HL-60 (cell line): ENCODE results near the gene EML3.

Source experiments
- POLR2AphosphoS5 ChIP-seq: IDR thresholded peaks from 2 replicates; pipeline ENCODE4 v1.6.1; 2012; ENCODE audit warnings: low read depth
- TF ChIP-seq, protein P1 (sequence below): IDR thresholded peaks from 2 replicates; pipeline ENCODE4 v1.6.1; 2012; ENCODE audit warnings: low read depth; ENCODE audit not compliant: insufficient replicate concordance
- TF ChIP-seq, protein P2 (sequence below): IDR thresholded peaks from one replicate; pipeline ENCODE4 v1.5.1; 2011; ENCODE audit warnings: low read length, control low read depth, inconsistent platforms; ENCODE audit not compliant: insufficient read depth

DNA sequence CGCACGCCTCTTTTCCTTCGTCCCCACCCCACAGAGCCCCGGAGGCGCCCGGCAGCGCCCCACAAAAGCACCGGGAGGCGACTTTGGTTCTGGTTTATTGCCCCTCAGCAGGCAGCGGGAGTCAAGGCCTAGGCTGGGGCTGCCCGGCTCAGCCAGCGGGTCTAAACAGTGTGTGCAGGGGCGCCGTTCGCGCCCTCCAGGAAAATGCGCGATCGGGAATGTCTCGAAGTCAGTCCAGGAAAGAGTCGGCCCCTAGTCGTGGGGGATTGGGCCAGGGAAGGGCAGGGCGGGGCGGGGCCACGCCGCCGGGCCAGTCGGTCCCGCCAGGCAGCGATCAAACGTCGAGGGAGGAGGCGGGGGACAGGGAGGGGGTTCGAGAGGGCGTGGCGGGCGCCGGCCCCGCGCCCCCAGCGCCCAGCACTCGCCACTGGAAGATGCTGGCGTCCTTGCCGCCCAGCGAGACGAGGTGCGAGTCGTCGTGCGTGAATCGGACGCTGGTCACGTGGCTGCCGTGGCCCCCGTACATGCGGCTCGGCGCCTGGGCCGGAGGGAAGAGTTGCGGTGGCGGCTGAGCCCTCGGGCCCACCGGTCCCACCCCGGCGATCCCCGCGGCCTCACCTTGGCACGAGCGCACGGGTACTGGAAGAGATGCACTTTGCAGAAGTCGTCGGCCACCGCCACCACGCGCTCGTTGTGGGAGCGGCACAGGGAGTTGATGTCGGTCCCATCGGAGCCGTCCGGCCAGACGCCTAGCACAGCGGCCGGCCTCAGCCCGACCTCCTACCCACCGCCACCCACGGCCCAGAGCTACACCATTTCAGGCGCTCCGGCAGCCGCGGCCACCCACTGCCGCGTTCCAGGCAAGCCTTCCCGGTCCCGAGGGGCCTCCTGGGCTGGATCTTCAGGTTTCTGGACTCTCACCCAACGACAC, 10.2 kb downstream of the EML3 start:
- TF ChIP-seq, protein P1, sequence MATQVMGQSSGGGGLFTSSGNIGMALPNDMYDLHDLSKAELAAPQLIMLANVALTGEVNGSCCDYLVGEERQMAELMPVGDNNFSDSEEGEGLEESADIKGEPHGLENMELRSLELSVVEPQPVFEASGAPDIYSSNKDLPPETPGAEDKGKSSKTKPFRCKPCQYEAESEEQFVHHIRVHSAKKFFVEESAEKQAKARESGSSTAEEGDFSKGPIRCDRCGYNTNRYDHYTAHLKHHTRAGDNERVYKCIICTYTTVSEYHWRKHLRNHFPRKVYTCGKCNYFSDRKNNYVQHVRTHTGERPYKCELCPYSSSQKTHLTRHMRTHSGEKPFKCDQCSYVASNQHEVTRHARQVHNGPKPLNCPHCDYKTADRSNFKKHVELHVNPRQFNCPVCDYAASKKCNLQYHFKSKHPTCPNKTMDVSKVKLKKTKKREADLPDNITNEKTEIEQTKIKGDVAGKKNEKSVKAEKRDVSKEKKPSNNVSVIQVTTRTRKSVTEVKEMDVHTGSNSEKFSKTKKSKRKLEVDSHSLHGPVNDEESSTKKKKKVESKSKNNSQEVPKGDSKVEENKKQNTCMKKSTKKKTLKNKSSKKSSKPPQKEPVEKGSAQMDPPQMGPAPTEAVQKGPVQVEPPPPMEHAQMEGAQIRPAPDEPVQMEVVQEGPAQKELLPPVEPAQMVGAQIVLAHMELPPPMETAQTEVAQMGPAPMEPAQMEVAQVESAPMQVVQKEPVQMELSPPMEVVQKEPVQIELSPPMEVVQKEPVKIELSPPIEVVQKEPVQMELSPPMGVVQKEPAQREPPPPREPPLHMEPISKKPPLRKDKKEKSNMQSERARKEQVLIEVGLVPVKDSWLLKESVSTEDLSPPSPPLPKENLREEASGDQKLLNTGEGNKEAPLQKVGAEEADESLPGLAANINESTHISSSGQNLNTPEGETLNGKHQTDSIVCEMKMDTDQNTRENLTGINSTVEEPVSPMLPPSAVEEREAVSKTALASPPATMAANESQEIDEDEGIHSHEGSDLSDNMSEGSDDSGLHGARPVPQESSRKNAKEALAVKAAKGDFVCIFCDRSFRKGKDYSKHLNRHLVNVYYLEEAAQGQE, result no peak
- no peak for TF ChIP-seq POLR2AphosphoS5
- TF ChIP-seq, protein P2, sequence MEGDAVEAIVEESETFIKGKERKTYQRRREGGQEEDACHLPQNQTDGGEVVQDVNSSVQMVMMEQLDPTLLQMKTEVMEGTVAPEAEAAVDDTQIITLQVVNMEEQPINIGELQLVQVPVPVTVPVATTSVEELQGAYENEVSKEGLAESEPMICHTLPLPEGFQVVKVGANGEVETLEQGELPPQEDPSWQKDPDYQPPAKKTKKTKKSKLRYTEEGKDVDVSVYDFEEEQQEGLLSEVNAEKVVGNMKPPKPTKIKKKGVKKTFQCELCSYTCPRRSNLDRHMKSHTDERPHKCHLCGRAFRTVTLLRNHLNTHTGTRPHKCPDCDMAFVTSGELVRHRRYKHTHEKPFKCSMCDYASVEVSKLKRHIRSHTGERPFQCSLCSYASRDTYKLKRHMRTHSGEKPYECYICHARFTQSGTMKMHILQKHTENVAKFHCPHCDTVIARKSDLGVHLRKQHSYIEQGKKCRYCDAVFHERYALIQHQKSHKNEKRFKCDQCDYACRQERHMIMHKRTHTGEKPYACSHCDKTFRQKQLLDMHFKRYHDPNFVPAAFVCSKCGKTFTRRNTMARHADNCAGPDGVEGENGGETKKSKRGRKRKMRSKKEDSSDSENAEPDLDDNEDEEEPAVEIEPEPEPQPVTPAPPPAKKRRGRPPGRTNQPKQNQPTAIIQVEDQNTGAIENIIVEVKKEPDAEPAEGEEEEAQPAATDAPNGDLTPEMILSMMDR, result no peak
